ENCODE results near the gene TMCC3. TPM values are rescaled to one million over a fixed set of nuclear protein-coding genes. Genes with fewer than 3 reads are reported as not detected.

TMCC3 gene
- total RNA-seq, 5 donors from 2014 or later (not counting 1 experiment from before 2014, with no cell fraction given): 0.30 to 2.8 (median 0.95) TPM

GRCh38 chr12:94534774-94535509 is 115.4 kb downstream of the TMCC3 start:
- POLR2A ChIA-PET: interaction anchor here in 1 of 2 donors (0.5 kb wide), 1 partner anchor 1703 kb away, joined by 4 read pairs; no protein-coding TSS in a partner anchor
- Mint-ChIP-seq H3K27me3 (peaks cover 3 to 6% of the 10 kb centered on the region in 2 donors), H3K4me3 (no peak overlapping the region), H3K4me1 (peaks cover 0 to 6% (median 1%) of the 10 kb centered on the region in 3 donors), H3K27ac (no peak overlapping the region), H3K36me3 (no peaks in the 10 kb centered on the region), H3K9me3 (no peaks in the 10 kb centered on the region)
- Histone ChIP-seq H3K9me3 (no peaks in the 10 kb centered on the region), H3K27me3 (replicated peaks in 1 of 2; ENCODE audit: control insufficient read depth in 2 of 2, extremely low read depth in 1 of 2, insufficient read depth in 2 of 2, low read length in 1 of 2) (peaks cover 0 to 11% of the 10 kb centered on the region in 2 experiments), H3K4me1 (ENCODE audit: control insufficient read depth in 1 of 2, extremely low read depth in 1 of 2, insufficient read depth in 2 of 2, low read length in 2 of 2) (no peaks in the 10 kb centered on the region), H3K36me3 (ENCODE audit: control insufficient read depth in 2 of 2, extremely low read depth in 1 of 2, insufficient read depth in 1 of 2, low read length in 1 of 2) (no peaks in the 10 kb centered on the region), H3K4me3 (ENCODE audit: control insufficient read depth in 1 of 2, extremely low read depth in 1 of 2, low read length in 1 of 2) (no peak overlapping the region), H3K27ac (ENCODE audit: low read length) (no peak overlapping the region)
- 94% methylated on average over 4 of the region's 14 CpGs for WGBS (ENCODE audit: insufficient coverage)
- CTCF ChIA-PET: interaction anchor here (0.6 to 1.6 kb wide), 7 partner anchors 393 to 1071 kb away, joined by 3 to 11 read pairs (median 4); no protein-coding TSS in a partner anchor
- no peak for ATAC-seq (replicated peaks in 1 of 4)
- no peak for DNase-seq

GRCh38 chr12:94534278-94534677 is 116.1 kb downstream of the TMCC3 start:
- peaks cover 5 to 6% of the 10 kb centered on the region in 2 donors for H3K27me3 Mint-ChIP-seq
- H3K4me3 Mint-ChIP-seq: no peak overlapping the region
- Histone ChIP-seq H3K9me3 (no peaks in the 10 kb centered on the region), H3K27ac (ENCODE audit: low read length) (no peak overlapping the region), H3K4me3 (ENCODE audit: control insufficient read depth in 1 of 2, extremely low read depth in 1 of 2, low read length in 1 of 2) (no peak overlapping the region), H3K27me3 (replicated peaks in 1 of 2; ENCODE audit: control insufficient read depth in 2 of 2, extremely low read depth in 1 of 2, insufficient read depth in 2 of 2, low read length in 1 of 2) (peaks cover 0 to 11% of the 10 kb centered on the region in 2 experiments), H3K4me1 (ENCODE audit: control insufficient read depth in 1 of 2, extremely low read depth in 1 of 2, insufficient read depth in 2 of 2, low read length in 2 of 2) (no peaks in the 10 kb centered on the region), H3K36me3 (ENCODE audit: control insufficient read depth in 2 of 2, extremely low read depth in 1 of 2, insufficient read depth in 1 of 2, low read length in 1 of 2) (no peaks in the 10 kb centered on the region)
- no peak for ATAC-seq (replicated peaks in 1 of 4)
- ChIA-PET POLR2A (no interaction called here), CTCF (interaction anchor here (0.6 to 1.6 kb wide), 7 partner anchors 392 to 1070 kb away, joined by 3 to 11 read pairs (median 4); no protein-coding TSS in a partner anchor)
- no peaks in the 10 kb centered on the region for H3K36me3 Mint-ChIP-seq
- no peak overlapping the region for H3K27ac Mint-ChIP-seq
- 80% methylated on average over 2 of the region's 6 CpGs for WGBS (ENCODE audit: insufficient coverage)
- no peak for DNase-seq
- no peaks in the 10 kb centered on the region for H3K9me3 Mint-ChIP-seq
- peaks cover 0 to 6% (median 1%) of the 10 kb centered on the region in 3 donors for H3K4me1 Mint-ChIP-seq

GRCh38 chr12:94532490-94533422 is 117.6 kb downstream of the TMCC3 start:
- DNase-seq: peak; percentile 8 to 78 (median 58)
- no peak overlapping the region for H3K27ac ChIP-seq (ENCODE audit: low read length)
- Mint-ChIP-seq H3K4me3 (no peak overlapping the region), H3K27me3 (peaks cover 9 to 12% of the 10 kb centered on the region in 2 donors), H3K27ac (no peak overlapping the region), H3K36me3 (no peaks in the 10 kb centered on the region), H3K4me1 (peaks cover 0 to 6% (median 1%) of the 10 kb centered on the region in 3 donors), H3K9me3 (no peaks in the 10 kb centered on the region)
- ChIA-PET CTCF (interaction anchor here (0.7 to 0.9 kb wide), 3 partner anchors 110 to 398 kb away, joined by 3 to 5 read pairs (median 3); no protein-coding TSS in a partner anchor), POLR2A (no interaction called here)
- no peaks in the 10 kb centered on the region for H3K4me1 ChIP-seq (ENCODE audit: control insufficient read depth in 1 of 2, extremely low read depth in 1 of 2, insufficient read depth in 2 of 2, low read length in 2 of 2)
- 50% methylated on average over 2 of the region's 16 CpGs for WGBS (ENCODE audit: insufficient coverage)
- H3K4me3 ChIP-seq (ENCODE audit: control insufficient read depth in 1 of 2, extremely low read depth in 1 of 2, low read length in 1 of 2): no peak overlapping the region
- ATAC-seq (replicated peaks in 1 of 4): peak; percentile 69 to 85 (median 77)
- no peaks in the 10 kb centered on the region for H3K9me3 ChIP-seq
- H3K27me3 ChIP-seq (replicated peaks in 1 of 2; ENCODE audit: control insufficient read depth in 2 of 2, extremely low read depth in 1 of 2, insufficient read depth in 2 of 2, low read length in 1 of 2): peaks cover 0 to 9% of the 10 kb centered on the region in 2 experiments
- no peaks in the 10 kb centered on the region for H3K36me3 ChIP-seq (ENCODE audit: control insufficient read depth in 2 of 2, extremely low read depth in 1 of 2, insufficient read depth in 1 of 2, low read length in 1 of 2)

GRCh38 chr12:94531196-94531720 is 119.1 kb downstream of the TMCC3 start:
- no peak for ATAC-seq (replicated peaks in 1 of 4)
- Histone ChIP-seq H3K9me3 (no peaks in the 10 kb centered on the region), H3K4me3 (ENCODE audit: control insufficient read depth in 1 of 2, extremely low read depth in 1 of 2, low read length in 1 of 2) (no peak overlapping the region), H3K36me3 (ENCODE audit: control insufficient read depth in 2 of 2, extremely low read depth in 1 of 2, insufficient read depth in 1 of 2, low read length in 1 of 2) (no peaks in the 10 kb centered on the region), H3K4me1 (ENCODE audit: control insufficient read depth in 1 of 2, extremely low read depth in 1 of 2, insufficient read depth in 2 of 2, low read length in 2 of 2) (no peaks in the 10 kb centered on the region), H3K27me3 (replicated peaks in 1 of 2; ENCODE audit: control insufficient read depth in 2 of 2, extremely low read depth in 1 of 2, insufficient read depth in 2 of 2, low read length in 1 of 2) (peaks cover 0 to 8% of the 10 kb centered on the region in 2 experiments), H3K27ac (ENCODE audit: low read length) (no peak overlapping the region)
- peaks cover 0 to 6% (median 1%) of the 10 kb centered on the region in 3 donors for H3K4me1 Mint-ChIP-seq
- peaks cover 9 to 12% of the 10 kb centered on the region in 2 donors for H3K27me3 Mint-ChIP-seq
- H3K4me3 Mint-ChIP-seq: no peak overlapping the region
- no peak for DNase-seq
- 95% methylated on average over 3 of the region's 6 CpGs for WGBS (ENCODE audit: insufficient coverage)
- no peaks in the 10 kb centered on the region for H3K36me3 Mint-ChIP-seq
- ChIA-PET POLR2A (no interaction called here), CTCF (interaction anchor here (0.7 to 1.1 kb wide), 3 partner anchors 397 to 1102 kb away, joined by 3 to 4 read pairs (median 3); no protein-coding TSS in a partner anchor)
- no peaks in the 10 kb centered on the region for H3K9me3 Mint-ChIP-seq
- H3K27ac Mint-ChIP-seq: no peak overlapping the region

GRCh38 chr12:94525951-94526350 is 124.4 kb downstream of the TMCC3 start:
- Histone ChIP-seq H3K27me3 (replicated peaks in 1 of 2; ENCODE audit: control insufficient read depth in 2 of 2, extremely low read depth in 1 of 2, insufficient read depth in 2 of 2, low read length in 1 of 2) (peaks cover 0 to 2% of the 10 kb centered on the region in 2 experiments), H3K36me3 (ENCODE audit: control insufficient read depth in 2 of 2, extremely low read depth in 1 of 2, insufficient read depth in 1 of 2, low read length in 1 of 2) (no peaks in the 10 kb centered on the region), H3K9me3 (no peaks in the 10 kb centered on the region), H3K27ac (ENCODE audit: low read length) (no peak overlapping the region), H3K4me1 (ENCODE audit: control insufficient read depth in 1 of 2, extremely low read depth in 1 of 2, insufficient read depth in 2 of 2, low read length in 2 of 2) (no peaks in the 10 kb centered on the region), H3K4me3 (ENCODE audit: control insufficient read depth in 1 of 2, extremely low read depth in 1 of 2, low read length in 1 of 2) (no peak overlapping the region)
- Mint-ChIP-seq H3K27ac (no peak overlapping the region), H3K9me3 (no peaks in the 10 kb centered on the region), H3K4me3 (no peak overlapping the region), H3K27me3 (peaks cover 2 to 9% of the 10 kb centered on the region in 2 donors), H3K4me1 (no peaks in the 10 kb centered on the region), H3K36me3 (no peaks in the 10 kb centered on the region)
- no peak for ATAC-seq (replicated peaks in 1 of 4)
- ChIA-PET CTCF (interaction anchor here in 1 of 2 donors (1.8 kb wide), 1 partner anchor 391 kb away, joined by 6 read pairs; no protein-coding TSS in a partner anchor), POLR2A (interaction anchor here in 1 of 2 donors (0.6 kb wide), 1 partner anchor 810 kb away, joined by 3 read pairs; no protein-coding TSS in a partner anchor)
- DNase-seq: no peak
- WGBS (ENCODE audit: insufficient coverage): no CpG with 5 or more reads among the region's 2 CpGs

Data from T-cell (primary cell).